ENCODE results near the gene TRPT1.
A peak's percentile ranks its signal among the peaks of the same experiment; 100 is the strongest.

TRPT1 gene

DNA sequence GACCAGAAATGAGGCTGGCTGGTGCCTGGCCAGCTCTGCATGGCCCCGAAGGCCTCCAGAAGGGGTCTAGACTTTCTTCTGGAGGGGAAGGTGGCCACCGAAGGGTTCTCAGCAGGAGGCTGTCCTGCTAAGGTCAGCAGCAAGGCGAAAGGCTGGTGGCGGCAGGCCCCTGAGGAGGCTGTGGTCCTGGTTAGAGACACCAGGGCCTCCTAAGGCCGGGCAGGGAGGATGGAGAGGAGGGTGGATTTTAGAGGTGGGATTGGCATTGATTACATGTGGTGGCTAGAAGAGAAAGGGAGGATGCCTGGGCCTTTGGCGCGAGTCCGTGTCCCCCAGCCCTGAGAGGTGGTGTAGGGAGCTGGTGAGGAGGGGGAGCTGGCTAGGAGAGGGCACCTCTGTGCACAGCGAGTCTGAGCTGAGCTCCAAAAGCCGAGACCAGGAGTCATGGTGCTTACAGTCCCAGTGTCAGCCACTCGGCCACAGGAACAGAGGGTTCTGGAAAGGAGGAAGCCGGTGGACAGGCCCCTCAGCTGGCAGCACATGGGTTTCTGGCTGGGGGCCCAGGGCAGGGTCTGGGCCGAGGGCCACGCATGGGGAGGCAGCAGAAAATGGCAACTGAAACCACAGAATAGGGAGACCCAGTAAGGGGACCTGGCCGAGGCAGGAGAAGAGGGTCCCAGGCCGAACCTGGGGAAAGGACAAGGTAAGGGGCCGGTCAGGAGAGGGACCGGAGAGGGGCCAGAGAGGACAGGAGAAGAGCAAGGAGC, 17.0 kb downstream of the TRPT1 start:
- TF ChIP-seq ZNF8 (CRISPR knock-in tag; IDR thresholded peaks at IDR 0.05) = no peak
- TF ChIP-seq, protein P1, sequence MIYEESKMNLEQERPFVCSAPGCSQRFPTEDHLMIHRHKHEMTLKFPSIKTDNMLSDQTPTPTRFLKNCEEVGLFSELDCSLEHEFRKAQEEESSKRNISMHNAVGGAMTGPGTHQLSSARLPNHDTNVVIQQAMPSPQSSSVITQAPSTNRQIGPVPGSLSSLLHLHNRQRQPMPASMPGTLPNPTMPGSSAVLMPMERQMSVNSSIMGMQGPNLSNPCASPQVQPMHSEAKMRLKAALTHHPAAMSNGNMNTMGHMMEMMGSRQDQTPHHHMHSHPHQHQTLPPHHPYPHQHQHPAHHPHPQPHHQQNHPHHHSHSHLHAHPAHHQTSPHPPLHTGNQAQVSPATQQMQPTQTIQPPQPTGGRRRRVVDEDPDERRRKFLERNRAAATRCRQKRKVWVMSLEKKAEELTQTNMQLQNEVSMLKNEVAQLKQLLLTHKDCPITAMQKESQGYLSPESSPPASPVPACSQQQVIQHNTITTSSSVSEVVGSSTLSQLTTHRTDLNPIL (CRISPR knock-in tag; IDR thresholded peaks at IDR 0.05; ENCODE audit: low read depth) = no peak
- no peak for TF ChIP-seq ZFP3 (CRISPR knock-in tag; IDR thresholded peaks at IDR 0.05)
- ATAC-seq = no peak

DNA sequence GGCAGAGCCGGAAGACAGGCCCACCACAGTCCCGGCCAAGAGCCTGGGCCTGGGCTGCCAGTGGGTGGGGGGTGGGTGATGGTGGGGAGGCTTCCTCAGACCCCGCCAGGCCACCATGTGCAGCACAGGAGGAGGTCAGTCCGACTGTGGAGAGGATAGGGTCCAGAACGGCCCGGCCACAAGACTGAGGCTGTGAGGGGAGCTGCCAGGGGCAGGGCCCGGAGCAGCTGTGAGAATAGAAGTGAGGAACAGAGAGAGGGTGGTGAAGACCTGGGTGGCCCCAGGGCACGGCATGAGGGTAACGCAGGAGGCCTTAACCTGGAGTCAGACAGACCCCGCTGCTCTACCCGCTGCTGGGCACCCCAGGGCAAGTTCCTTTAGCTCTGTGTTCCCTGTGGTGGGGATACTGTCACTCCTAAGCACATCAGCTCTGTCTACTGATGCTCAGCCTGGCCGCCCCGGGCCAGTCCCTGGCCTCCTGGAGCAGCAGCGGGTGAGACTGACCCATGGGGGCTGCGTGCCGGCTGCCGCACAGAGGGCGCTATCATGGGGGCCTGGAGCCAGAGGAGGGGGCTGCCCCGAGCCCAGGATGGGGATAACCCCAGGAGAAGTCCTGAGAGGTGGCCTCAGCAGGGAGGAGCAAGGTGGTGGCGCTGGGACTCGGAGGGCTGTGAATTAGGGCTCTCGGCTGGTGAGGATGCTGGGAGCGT, 17.7 kb downstream of the TRPT1 start:
- TF ChIP-seq PPARA (CRISPR knock-in tag; IDR thresholded peaks at IDR 0.05; ENCODE audit: borderline replicate concordance) = no peak
- TF ChIP-seq ISL1 (CRISPR knock-in tag; IDR thresholded peaks at IDR 0.05) = no peak
- no peak for TF ChIP-seq OSR1 (CRISPR knock-in tag; IDR thresholded peaks at IDR 0.05)
- no peak for TF ChIP-seq TCF4 (CRISPR knock-in tag; IDR thresholded peaks at IDR 0.05; ENCODE audit: borderline replicate concordance)
- no peak for TF ChIP-seq ZNF70 (CRISPR knock-in tag; IDR thresholded peaks at IDR 0.05)
- no peak for TF ChIP-seq ESRRG (CRISPR knock-in tag; IDR thresholded peaks at IDR 0.05)
- TF ChIP-seq ZFP3 (CRISPR knock-in tag; IDR thresholded peaks at IDR 0.05) = no peak
- no peak for TF ChIP-seq ZFP30 (CRISPR knock-in tag; IDR thresholded peaks at IDR 0.05)
- TF ChIP-seq, protein P2, sequence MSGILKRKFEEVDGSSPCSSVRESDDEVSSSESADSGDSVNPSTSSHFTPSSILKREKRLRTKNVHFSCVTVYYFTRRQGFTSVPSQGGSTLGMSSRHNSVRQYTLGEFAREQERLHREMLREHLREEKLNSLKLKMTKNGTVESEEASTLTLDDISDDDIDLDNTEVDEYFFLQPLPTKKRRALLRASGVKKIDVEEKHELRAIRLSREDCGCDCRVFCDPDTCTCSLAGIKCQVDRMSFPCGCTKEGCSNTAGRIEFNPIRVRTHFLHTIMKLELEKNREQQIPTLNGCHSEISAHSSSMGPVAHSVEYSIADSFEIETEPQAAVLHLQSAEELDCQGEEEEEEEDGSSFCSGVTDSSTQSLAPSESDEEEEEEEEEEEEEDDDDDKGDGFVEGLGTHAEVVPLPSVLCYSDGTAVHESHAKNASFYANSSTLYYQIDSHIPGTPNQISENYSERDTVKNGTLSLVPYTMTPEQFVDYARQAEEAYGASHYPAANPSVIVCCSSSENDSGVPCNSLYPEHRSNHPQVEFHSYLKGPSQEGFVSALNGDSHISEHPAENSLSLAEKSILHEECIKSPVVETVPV (CRISPR knock-in tag; IDR thresholded peaks at IDR 0.05) = no peak
- TF ChIP-seq, protein P3, sequence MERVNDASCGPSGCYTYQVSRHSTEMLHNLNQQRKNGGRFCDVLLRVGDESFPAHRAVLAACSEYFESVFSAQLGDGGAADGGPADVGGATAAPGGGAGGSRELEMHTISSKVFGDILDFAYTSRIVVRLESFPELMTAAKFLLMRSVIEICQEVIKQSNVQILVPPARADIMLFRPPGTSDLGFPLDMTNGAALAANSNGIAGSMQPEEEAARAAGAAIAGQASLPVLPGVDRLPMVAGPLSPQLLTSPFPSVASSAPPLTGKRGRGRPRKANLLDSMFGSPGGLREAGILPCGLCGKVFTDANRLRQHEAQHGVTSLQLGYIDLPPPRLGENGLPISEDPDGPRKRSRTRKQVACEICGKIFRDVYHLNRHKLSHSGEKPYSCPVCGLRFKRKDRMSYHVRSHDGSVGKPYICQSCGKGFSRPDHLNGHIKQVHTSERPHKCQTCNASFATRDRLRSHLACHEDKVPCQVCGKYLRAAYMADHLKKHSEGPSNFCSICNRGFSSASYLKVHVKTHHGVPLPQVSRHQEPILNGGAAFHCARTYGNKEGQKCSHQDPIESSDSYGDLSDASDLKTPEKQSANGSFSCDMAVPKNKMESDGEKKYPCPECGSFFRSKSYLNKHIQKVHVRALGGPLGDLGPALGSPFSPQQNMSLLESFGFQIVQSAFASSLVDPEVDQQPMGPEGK (CRISPR knock-in tag; IDR thresholded peaks at IDR 0.05; ENCODE audit: borderline replicate concordance) = no peak
- TF ChIP-seq, protein P4, sequence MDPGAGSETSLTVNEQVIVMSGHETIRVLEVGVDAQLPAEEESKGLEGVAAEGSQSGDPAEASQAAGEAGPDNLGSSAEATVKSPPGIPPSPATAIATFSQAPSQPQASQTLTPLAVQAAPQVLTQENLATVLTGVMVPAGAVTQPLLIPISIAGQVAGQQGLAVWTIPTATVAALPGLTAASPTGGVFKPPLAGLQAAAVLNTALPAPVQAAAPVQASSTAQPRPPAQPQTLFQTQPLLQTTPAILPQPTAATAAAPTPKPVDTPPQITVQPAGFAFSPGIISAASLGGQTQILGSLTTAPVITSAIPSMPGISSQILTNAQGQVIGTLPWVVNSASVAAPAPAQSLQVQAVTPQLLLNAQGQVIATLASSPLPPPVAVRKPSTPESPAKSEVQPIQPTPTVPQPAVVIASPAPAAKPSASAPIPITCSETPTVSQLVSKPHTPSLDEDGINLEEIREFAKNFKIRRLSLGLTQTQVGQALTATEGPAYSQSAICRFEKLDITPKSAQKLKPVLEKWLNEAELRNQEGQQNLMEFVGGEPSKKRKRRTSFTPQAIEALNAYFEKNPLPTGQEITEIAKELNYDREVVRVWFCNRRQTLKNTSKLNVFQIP (CRISPR knock-in tag; IDR thresholded peaks at IDR 0.05; ENCODE audit: borderline replicate concordance, low read depth) = no peak
- no peak for TF ChIP-seq ZC3H10 (CRISPR knock-in tag; IDR thresholded peaks at IDR 0.05)
- TF ChIP-seq, protein P5, sequence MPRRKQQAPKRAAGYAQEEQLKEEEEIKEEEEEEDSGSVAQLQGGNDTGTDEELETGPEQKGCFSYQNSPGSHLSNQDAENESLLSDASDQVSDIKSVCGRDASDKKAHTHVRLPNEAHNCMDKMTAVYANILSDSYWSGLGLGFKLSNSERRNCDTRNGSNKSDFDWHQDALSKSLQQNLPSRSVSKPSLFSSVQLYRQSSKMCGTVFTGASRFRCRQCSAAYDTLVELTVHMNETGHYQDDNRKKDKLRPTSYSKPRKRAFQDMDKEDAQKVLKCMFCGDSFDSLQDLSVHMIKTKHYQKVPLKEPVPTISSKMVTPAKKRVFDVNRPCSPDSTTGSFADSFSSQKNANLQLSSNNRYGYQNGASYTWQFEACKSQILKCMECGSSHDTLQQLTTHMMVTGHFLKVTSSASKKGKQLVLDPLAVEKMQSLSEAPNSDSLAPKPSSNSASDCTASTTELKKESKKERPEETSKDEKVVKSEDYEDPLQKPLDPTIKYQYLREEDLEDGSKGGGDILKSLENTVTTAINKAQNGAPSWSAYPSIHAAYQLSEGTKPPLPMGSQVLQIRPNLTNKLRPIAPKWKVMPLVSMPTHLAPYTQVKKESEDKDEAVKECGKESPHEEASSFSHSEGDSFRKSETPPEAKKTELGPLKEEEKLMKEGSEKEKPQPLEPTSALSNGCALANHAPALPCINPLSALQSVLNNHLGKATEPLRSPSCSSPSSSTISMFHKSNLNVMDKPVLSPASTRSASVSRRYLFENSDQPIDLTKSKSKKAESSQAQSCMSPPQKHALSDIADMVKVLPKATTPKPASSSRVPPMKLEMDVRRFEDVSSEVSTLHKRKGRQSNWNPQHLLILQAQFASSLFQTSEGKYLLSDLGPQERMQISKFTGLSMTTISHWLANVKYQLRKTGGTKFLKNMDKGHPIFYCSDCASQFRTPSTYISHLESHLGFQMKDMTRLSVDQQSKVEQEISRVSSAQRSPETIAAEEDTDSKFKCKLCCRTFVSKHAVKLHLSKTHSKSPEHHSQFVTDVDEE (CRISPR knock-in tag; IDR thresholded peaks at IDR 0.05) = no peak
- no peak for TF ChIP-seq RARB (CRISPR knock-in tag; IDR thresholded peaks at IDR 0.05)
- ATAC-seq = no peak

DNA sequence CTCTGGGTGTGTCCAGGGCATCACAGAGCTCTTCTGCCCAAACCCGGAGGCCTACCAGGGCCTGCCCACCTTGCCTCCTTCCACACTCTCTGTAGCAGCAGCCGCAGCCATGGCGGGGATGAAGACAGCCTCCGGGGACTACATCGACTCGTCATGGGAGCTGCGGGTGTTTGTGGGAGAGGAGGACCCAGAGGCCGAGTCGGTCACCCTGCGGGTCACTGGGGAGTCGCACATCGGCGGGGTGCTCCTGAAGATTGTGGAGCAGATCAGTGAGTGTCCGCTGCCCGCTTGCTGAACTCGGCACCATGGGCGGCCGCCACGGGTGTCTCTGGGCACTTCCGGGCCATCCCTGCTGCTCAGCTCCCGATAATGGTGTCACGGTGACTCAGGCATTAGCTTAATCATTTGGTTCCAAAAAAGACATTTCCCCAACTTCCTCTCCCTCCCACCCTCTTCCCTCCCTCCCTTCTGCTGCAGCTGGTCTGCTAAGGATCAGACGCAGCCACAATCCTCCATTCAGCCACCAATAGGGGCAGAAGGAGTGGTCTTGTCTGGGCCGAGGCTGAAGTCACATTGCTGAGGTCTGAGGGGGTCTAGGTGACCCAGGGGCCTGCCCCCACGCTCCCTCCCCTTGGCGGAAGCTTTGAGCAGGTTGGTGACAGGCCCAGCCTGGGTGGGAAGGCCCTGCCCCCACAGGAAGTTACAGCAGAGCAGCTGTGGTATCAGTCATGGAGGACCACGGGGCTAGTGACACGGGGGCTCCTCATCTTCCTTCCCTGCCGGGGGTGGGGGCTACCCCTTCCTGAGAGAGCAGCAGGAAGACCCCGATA, 18.5 kb downstream of the TRPT1 start:
- peak; percentile 29 for ATAC-seq
- TF ChIP-seq ARNTL (CRISPR knock-in tag; IDR thresholded peaks at IDR 0.05; ENCODE audit: borderline replicate concordance, low read depth) (no peak), BACH2 (CRISPR knock-in tag; IDR thresholded peaks at IDR 0.05; ENCODE audit: borderline replicate concordance) (no peak), ZNF70 (CRISPR knock-in tag; IDR thresholded peaks at IDR 0.05) (no peak), ZFP3 (CRISPR knock-in tag; IDR thresholded peaks at IDR 0.05) (no peak), ZC3H10 (CRISPR knock-in tag; IDR thresholded peaks at IDR 0.05) (no peak), TCF4 (CRISPR knock-in tag; IDR thresholded peaks at IDR 0.05; ENCODE audit: borderline replicate concordance) (no peak), TOX (CRISPR knock-in tag; IDR thresholded peaks at IDR 0.05; ENCODE audit: borderline replicate concordance) (no peak), ZNF565 (CRISPR knock-in tag; conservative IDR thresholded peaks at IDR 0.05; ENCODE audit: low read depth) (no peak)
- TF ChIP-seq, protein P4 (CRISPR knock-in tag; IDR thresholded peaks at IDR 0.05; ENCODE audit: borderline replicate concordance, low read depth) = no peak
- TF ChIP-seq, protein P5 (CRISPR knock-in tag; IDR thresholded peaks at IDR 0.05) = no peak
